Measurements from ENCODE around the gene LGI4.

LGI4 gene

GRCh38 chr19:35115177-35115951, 19.5 kb downstream of the LGI4 start, which contains the start of gene FXYD3:
Gene FXYD3 (plus strand): TSS chr19:35115823. CDS start chr19:35119377, 3,554 bp downstream.
- Histone ChIP-seq H3K27me3 (ENCODE audit: insufficient read depth, poor library complexity, severe bottlenecking) (no peaks in the 10 kb centered on the region), H3K4me3 (replicated peaks; ENCODE audit: insufficient read depth, low read length) (no peak within 1 kb of the TSS), H3K27ac (replicated peaks) (no peak within 1 kb of the TSS)
- TF ChIP-seq GABPA (IDR thresholded peaks at IDR 0.05; ENCODE audit: low read depth) (no peak), SPI1 (IDR thresholded peaks at IDR 0.05; ENCODE audit: borderline replicate concordance, low read depth) (no peak)
- TF ChIP-seq, protein P1, sequence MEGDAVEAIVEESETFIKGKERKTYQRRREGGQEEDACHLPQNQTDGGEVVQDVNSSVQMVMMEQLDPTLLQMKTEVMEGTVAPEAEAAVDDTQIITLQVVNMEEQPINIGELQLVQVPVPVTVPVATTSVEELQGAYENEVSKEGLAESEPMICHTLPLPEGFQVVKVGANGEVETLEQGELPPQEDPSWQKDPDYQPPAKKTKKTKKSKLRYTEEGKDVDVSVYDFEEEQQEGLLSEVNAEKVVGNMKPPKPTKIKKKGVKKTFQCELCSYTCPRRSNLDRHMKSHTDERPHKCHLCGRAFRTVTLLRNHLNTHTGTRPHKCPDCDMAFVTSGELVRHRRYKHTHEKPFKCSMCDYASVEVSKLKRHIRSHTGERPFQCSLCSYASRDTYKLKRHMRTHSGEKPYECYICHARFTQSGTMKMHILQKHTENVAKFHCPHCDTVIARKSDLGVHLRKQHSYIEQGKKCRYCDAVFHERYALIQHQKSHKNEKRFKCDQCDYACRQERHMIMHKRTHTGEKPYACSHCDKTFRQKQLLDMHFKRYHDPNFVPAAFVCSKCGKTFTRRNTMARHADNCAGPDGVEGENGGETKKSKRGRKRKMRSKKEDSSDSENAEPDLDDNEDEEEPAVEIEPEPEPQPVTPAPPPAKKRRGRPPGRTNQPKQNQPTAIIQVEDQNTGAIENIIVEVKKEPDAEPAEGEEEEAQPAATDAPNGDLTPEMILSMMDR (IDR thresholded peaks at IDR 0.05; ENCODE audit: insufficient read depth, low read length), result no peak
- no peak for DNase-seq (ENCODE audit: low read depth in 1 of 2, low spot score in 1 of 2)

DNA sequence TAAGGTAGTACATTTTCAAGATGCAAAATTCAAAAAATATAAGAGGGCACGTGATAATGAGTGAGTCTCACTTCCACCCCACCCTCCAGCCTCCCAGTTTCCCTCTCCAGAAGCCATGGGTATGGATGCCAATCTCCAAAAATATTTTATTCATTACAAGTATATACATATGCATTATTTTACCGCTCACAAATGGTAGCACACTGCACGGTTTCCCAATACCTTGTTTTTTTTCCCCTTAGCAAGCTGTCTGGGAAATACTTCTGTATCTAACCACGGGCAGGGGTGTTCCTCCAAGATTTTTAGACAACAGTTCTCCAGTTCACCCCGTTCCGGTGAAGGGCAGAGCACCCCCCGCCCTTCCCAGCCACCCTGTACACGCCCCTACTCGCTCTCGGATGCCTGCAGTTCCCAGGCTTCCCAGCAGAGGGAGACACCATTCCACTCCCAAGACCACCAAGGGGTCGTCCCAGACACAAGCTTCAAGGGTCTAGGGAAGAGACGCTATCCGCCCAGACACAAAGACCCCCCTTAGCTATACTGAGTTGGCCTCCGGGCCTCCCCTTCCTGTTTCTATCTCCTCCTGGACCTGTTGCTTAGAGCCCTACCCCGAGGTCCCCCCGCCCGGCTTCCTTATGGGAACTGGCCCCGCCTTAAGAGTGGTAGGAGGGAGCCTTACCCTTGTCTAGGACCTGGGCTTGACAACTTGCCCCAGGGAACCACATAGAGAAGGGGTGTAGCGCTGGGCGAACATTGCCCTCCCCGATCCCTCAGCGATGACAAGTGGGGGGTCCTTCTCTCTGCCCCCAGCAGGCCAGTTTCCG, 20.3 kb downstream of the LGI4 start:
- no peak overlapping the region for H3K27ac ChIP-seq (replicated peaks)
- no peak overlapping the region for H3K4me3 ChIP-seq (replicated peaks; ENCODE audit: insufficient read depth, low read length)
- DNase-seq (ENCODE audit: low read depth in 1 of 2, low spot score in 1 of 2), result peak in 1 of 2 experiments; percentile 15
- TF ChIP-seq GABPA (IDR thresholded peaks at IDR 0.05; ENCODE audit: low read depth), result no peak
- TF ChIP-seq, protein P1 (IDR thresholded peaks at IDR 0.05; ENCODE audit: insufficient read depth, low read length), result peak; percentile 66
- H3K27me3 ChIP-seq (ENCODE audit: insufficient read depth, poor library complexity, severe bottlenecking), result no peaks in the 10 kb centered on the region

DNA sequence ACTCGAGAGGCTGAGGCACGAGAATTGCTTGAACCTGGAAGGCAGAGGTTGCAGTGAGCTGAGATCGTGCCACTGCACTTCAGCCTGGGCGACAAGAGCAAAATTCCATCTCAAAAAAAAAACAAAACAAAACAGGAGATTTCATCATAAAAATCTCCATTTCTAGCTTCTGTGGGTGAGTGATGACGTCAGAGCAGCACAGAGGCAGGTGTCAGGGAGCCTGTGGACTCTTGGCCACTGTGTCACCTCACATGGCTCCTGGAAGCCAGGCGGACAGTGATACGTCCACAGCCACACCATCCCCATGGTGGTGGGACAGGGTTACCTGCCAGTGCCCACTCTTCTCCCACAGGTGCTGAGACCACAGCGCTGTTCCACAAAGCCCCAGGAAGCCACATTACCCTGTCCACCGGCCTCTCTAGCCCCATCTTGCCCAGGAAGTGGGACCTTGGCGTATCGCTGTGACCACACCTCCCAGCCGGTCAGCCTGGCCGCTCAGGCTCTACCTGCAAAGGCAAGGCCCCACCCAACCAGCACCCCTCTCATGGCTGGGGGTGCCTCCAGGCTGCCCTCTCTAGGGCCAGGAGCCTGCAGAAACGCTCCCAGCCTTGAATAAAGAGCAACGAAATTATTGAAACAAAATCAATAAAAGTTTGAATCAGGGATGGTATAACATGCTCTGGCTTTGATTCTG, 21.7 kb downstream of the LGI4 start:
- Histone ChIP-seq H3K4me3 (replicated peaks; ENCODE audit: insufficient read depth, low read length) (no peak overlapping the region), H3K27me3 (ENCODE audit: insufficient read depth, poor library complexity, severe bottlenecking) (no peaks in the 10 kb centered on the region), H3K27ac (replicated peaks) (no peak overlapping the region)
- DNase-seq (ENCODE audit: low read depth in 1 of 2, low spot score in 1 of 2), result no peak
- TF ChIP-seq, protein P1 (IDR thresholded peaks at IDR 0.05; ENCODE audit: insufficient read depth, low read length), result no peak
- TF ChIP-seq REST (IDR thresholded peaks at IDR 0.05; ENCODE audit: insufficient replicate concordance, low read depth), result no peak
- TF ChIP-seq SPI1 (IDR thresholded peaks at IDR 0.05; ENCODE audit: borderline replicate concordance, low read depth), result no peak
- no peak for TF ChIP-seq POLR2AphosphoS5 (IDR thresholded peaks at IDR 0.05; ENCODE audit: low read depth)

DNA sequence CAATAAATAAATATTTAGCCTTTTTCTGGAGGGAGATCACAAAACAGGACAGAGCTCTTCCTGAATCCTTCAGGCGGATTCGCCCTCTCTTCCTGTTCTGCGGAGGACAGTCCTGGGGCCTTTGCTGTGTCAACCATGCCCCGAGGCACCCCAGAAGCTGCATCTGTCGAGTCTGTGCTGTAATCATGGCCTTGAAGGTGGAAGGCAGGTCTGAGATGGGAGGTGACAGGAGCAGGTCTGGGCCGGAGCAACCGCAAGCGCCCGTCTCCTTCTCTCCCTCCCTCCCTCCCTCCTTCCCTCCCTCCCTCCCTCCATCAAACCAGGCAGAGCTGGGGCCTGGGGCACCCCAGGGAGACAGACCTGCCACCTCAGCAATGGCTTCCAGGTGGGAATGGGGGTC, 23.9 kb downstream of the LGI4 start:
- no peak for TF ChIP-seq SPI1 (IDR thresholded peaks at IDR 0.05; ENCODE audit: borderline replicate concordance, low read depth)
- TF ChIP-seq, protein P1 (IDR thresholded peaks at IDR 0.05; ENCODE audit: insufficient read depth, low read length), result no peak
- no peak for TF ChIP-seq GABPA (IDR thresholded peaks at IDR 0.05; ENCODE audit: low read depth)
- no peak for TF ChIP-seq REST (IDR thresholded peaks at IDR 0.05; ENCODE audit: insufficient replicate concordance, low read depth)
- TF ChIP-seq POLR2AphosphoS5 (IDR thresholded peaks at IDR 0.05; ENCODE audit: low read depth), result no peak
- no peak for DNase-seq (ENCODE audit: low read depth in 1 of 2, low spot score in 1 of 2)
- no peak overlapping the region for H3K27ac ChIP-seq (replicated peaks)
- no peaks in the 10 kb centered on the region for H3K27me3 ChIP-seq (ENCODE audit: insufficient read depth, poor library complexity, severe bottlenecking)
- no peak overlapping the region for H3K4me3 ChIP-seq (replicated peaks; ENCODE audit: insufficient read depth, low read length)
